ENCODE results near the gene YWHAB.
A peak's percentile ranks its signal among the peaks of the same experiment; 100 is the strongest.
"Not testable (repeated sequence)": the region's sequence is repeated elsewhere in the genome, so short reads cannot be mapped to it uniquely, and the experiment has no call there.

The YWHAB gene

GRCh38 chr20:44882360-44882759 lies 3.1 kb upstream of the YWHAB start:
- not testable (repeated sequence) for DNase-seq

- no peak for DNase-seq
Measured at GRCh38 chr20:44883214-44883902, 2.1 kb upstream of the YWHAB start.

- no peak for DNase-seq
Measured at GRCh38 chr20:44884907-44885391, 556 bp upstream of the YWHAB start.

GRCh38 chr20:44886266-44886651 lies 754 bp downstream of the YWHAB start:
- no peak for DNase-seq

GRCh38 chr20:44886828-44887227 lies 1.3 kb downstream of the YWHAB start:
- no peak for DNase-seq

GRCh38 chr20:44887466-44887865 lies 2.0 kb downstream of the YWHAB start:
- DNase-seq = no peak

- no peak for DNase-seq
Measured at GRCh38 chr20:44888226-44889103, 3.0 kb downstream of the YWHAB start.

- DNase-seq = no peak
Measured at GRCh38 chr20:44891826-44892225, 6.3 kb downstream of the YWHAB start.

- no peak for DNase-seq
Measured at GRCh38 chr20:44894959-44895358, 9.5 kb downstream of the YWHAB start.

GRCh38 chr20:44896583-44896982 lies 11.1 kb downstream of the YWHAB start:
- DNase-seq = no peak

- DNase-seq = no peak
Measured at GRCh38 chr20:44897133-44897532, 11.6 kb downstream of the YWHAB start.

GRCh38 chr20:44900231-44900854 lies 14.8 kb downstream of the YWHAB start:
- DNase-seq = no peak

GRCh38 chr20:44901974-44902373 lies 16.5 kb downstream of the YWHAB start:
- DNase-seq = no peak

- no peak for DNase-seq
Measured at GRCh38 chr20:44904377-44904776, 18.9 kb downstream of the YWHAB start.

GRCh38 chr20:44908987-44909871 lies 23.7 kb downstream of the YWHAB start:
- no peak for DNase-seq

- peak; percentile 29 for DNase-seq
Measured at GRCh38 chr20:44909872-44910689, 24.6 kb downstream of the YWHAB start, which contains the start of gene PABPC1L. TSS of gene PABPC1L (plus strand) at chr20:44910060. CDS start at chr20:44910144, 84 bp downstream.

GRCh38 chr20:44910690-44911262 lies 25.3 kb downstream of the YWHAB start:
- no peak for DNase-seq

- peak; percentile 24 for DNase-seq
Measured at GRCh38 chr20:44911264-44911921, 25.9 kb downstream of the YWHAB start.

GRCh38 chr20:44912189-44912588 lies 26.7 kb downstream of the YWHAB start:
- DNase-seq = no peak

GRCh38 chr20:44914924-44915323 lies 29.4 kb downstream of the YWHAB start:
- no peak for DNase-seq

GRCh38 chr20:44916586-44916985 lies 31.1 kb downstream of the YWHAB start:
- no peak for DNase-seq
